GM12878 (cell line): Measurements from ENCODE around the gene ARHGEF33. TPM values are rescaled to one million over a fixed set of nuclear protein-coding genes. Genes with fewer than 3 reads are reported as not detected.

Source experiments
- ATAC-seq: fragments of 200-7000 bp; cut with Tn5 transposase; 3 replicates; pipeline ENCODE4 v1.9.1; 2020; ENCODE audit warnings: mild to moderate bottlenecking, moderate library complexity
- BruUV-seq: library from RNA; stranded (reverse); fragments of 400-500 nt; replicated peaks from 2 replicates; lab custom pipeline; 2021; lab: Mats Ljungman, UMichigan
- CTCF ChIA-PET: fragments of 300-600 bp; sonication (Branson Sonifier 250); formaldehyde crosslinking; extraction: SDS; loops from one replicate; lab custom pipeline; 2021; ENCODE audit warnings: inconsistent platforms; lab: Yijun Ruan, JAX
- POLR2A ChIA-PET: fragments of 350-600 bp; formaldehyde crosslinking; extraction: SDS; loops from one replicate; lab custom pipeline; 2021; ENCODE audit warnings: inconsistent platforms; lab: Charles Lee
- RAD21 ChIA-PET: fragments of 300-600 bp; sonication (Branson Sonifier 250); formaldehyde crosslinking; loops from one replicate; lab custom pipeline; 2023; ENCODE audit warnings: antibody characterized with exemption; ENCODE audit not compliant: unreplicated experiment; lab: Charles Lee
- SMC1A ChIA-PET: fragments of 300-600 bp; sonication (Branson Sonifier 250); formaldehyde crosslinking; loops from one replicate; lab custom pipeline; 2023; ENCODE audit not compliant: unreplicated experiment, uncharacterized antibody; lab: Charles Lee
- DNase-seq: peaks from one replicate; pipeline ENCODE4 v3.0.0-alpha.2; 2011; ENCODE audit warnings: low read depth, low spot score
- FAIRE-seq: peaks from 3 replicates; lab custom pipeline; 2011; peaks lifted over from hg19 to GRCh38; lab: Jason Lieb, UNC
- H2AFZ ChIP-seq: 2 replicates; pipeline ENCODE4 v1.6.0; 2011; ENCODE audit warnings: low read depth, low read length, control low read depth; ENCODE audit not compliant: control insufficient read depth
- H3K27ac ChIP-seq: 2 replicates; pipeline ENCODE4 v1.5.1; 2011; ENCODE audit warnings: control low read depth; ENCODE audit not compliant: control insufficient read depth, insufficient read depth
- H3K27me3 ChIP-seq, 2 experiments: replicated peaks in 1 of 2; 2 replicates each; pipeline versions ENCODE4 v1.6.0 to v1.6.1; 2011; ENCODE audit warnings: low read length in 1 of 2; ENCODE audit not compliant: control insufficient read depth in 2 of 2, insufficient read depth in 2 of 2
- H3K36me3 ChIP-seq, 2 experiments: 2 replicates each; pipeline ENCODE4 v1.5.1; 2011; ENCODE audit warnings: low read length in 1 of 2; ENCODE audit not compliant: control insufficient read depth in 2 of 2, insufficient read depth in 2 of 2
- H3K4me1 ChIP-seq: 2 replicates; pipeline ENCODE4 v1.6.1; 2011; ENCODE audit warnings: mild to moderate bottlenecking, low read length, moderate library complexity, mixed read lengths; ENCODE audit not compliant: control insufficient read depth, insufficient read depth
- H3K4me2 ChIP-seq: 2 replicates; pipeline ENCODE4 v1.6.0; 2011; ENCODE audit warnings: control low read depth; ENCODE audit not compliant: control insufficient read depth, insufficient read depth
- H3K4me3 ChIP-seq: fragments of 200-600 bp; sonication (generic); 2 replicates; pipeline ENCODE4 v1.5.1; 2016
- H3K79me2 ChIP-seq: 2 replicates; pipeline ENCODE4 v1.6.0; 2011; ENCODE audit warnings: low read length; ENCODE audit not compliant: control insufficient read depth, insufficient read depth
- H3K9ac ChIP-seq: 2 replicates; pipeline ENCODE4 v1.8.0; 2011; ENCODE audit warnings: low read length, control low read depth, mixed read lengths; ENCODE audit not compliant: control insufficient read depth, insufficient read depth
- H3K9me3 ChIP-seq: replicated peaks from 3 replicates; pipeline ENCODE4 v1.5.1; 2011; ENCODE audit warnings: mild to moderate bottlenecking, low read length; ENCODE audit not compliant: control insufficient read depth, insufficient read depth
- H4K20me1 ChIP-seq: 2 replicates; pipeline ENCODE4 v1.6.0; 2011; ENCODE audit not compliant: control insufficient read depth, insufficient read depth
- CREM ChIP-seq: IDR thresholded peaks from 2 replicates; pipeline ENCODE4 v1.6.1; 2014; ENCODE audit warnings: antibody characterized with exemption, low read depth
- DPF2 ChIP-seq: fragments of 450-650 bp; IDR thresholded peaks from 2 replicates; pipeline ENCODE4 v1.6.1; 2017; ENCODE audit warnings: mild to moderate bottlenecking
- EP300 ChIP-seq, 2 experiments: fragments of 150-350 bp in 1 of 2; IDR thresholded peaks; 2 replicates each; pipeline ENCODE4 v1.6.1; 2011 to 2012; ENCODE audit warnings: low read depth in 2 of 2, low read length in 2 of 2, borderline replicate concordance in 1 of 2, improper control_type of control experiment in 1 of 2, inconsistent platforms in 1 of 2; ENCODE audit not compliant: control insufficient read depth in 1 of 2
- FOS ChIP-seq: IDR thresholded peaks from 3 replicates; pipeline ENCODE4 v1.6.1; 2011; ENCODE audit warnings: borderline replicate concordance; ENCODE audit not compliant: insufficient read length; ENCODE audit errors: extremely low read depth
- PML ChIP-seq: IDR thresholded peaks from 2 replicates; pipeline ENCODE4 v1.6.1; 2012; ENCODE audit warnings: low read length, inconsistent platforms
- RB1 ChIP-seq: fragments of 450-650 bp; formaldehyde crosslinking; IDR thresholded peaks from 2 replicates; pipeline ENCODE4 v1.6.1; 2017; ENCODE audit warnings: mild to moderate bottlenecking, borderline replicate concordance
- TBL1XR1 ChIP-seq: IDR thresholded peaks from 2 replicates; pipeline ENCODE4 v1.6.1; 2012; ENCODE audit warnings: low read depth, low read length, improper control_type of control experiment
- TCF12 ChIP-seq: IDR thresholded peaks from 2 replicates; pipeline ENCODE4 v1.6.1; 2011; ENCODE audit warnings: low read depth, mild to moderate bottlenecking, low read length
- TCF3 ChIP-seq: IDR thresholded peaks from 2 replicates; pipeline ENCODE4 v1.6.1; 2012; ENCODE audit warnings: low read depth, mild to moderate bottlenecking, low read length, borderline replicate concordance; ENCODE audit not compliant: insufficient read depth
- YBX1 ChIP-seq: fragments of 450-650 bp; IDR thresholded peaks from 2 replicates; pipeline ENCODE4 v1.6.1; 2016; ENCODE audit warnings: antibody characterized with exemption
- ZNF217 ChIP-seq: fragments of 450-650 bp; IDR thresholded peaks from 2 replicates; pipeline ENCODE4 v1.6.1; 2017; ENCODE audit warnings: antibody characterized with exemption, mild to moderate bottlenecking
- ZNF622 ChIP-seq: fragments of 450-650 bp; IDR thresholded peaks from 2 replicates; pipeline ENCODE4 v1.6.1; 2017; ENCODE audit warnings: mild to moderate bottlenecking, inconsistent platforms
- WGBS: methylation state at CpG from one replicate; pipeline ENCODE4 v1.1.6; 2016; ENCODE audit warnings: low lambda C conversion rate; ENCODE audit not compliant: insufficient replicate concordance, insufficient coverage; ENCODE audit errors: missing lambda C conversion rate; 5-methylcytosine and 5-hydroxymethylcytosine counted together
- in situ Hi-C: fragments of 300-500 bp; cut with MboI; formaldehyde crosslinking; loops from 9 replicates; pipeline ENCODE4 v1.14.3; 2018; ENCODE audit warnings: mixed read lengths
- intact Hi-C: fragments of 100-400 bp; cut with micrococcal nuclease; formaldehyde crosslinking; loops from one replicate; pipeline ENCODE4 v1.14.2; 2022; ENCODE audit not compliant: unreplicated experiment
- polyA plus RNA-seq, 11 experiments: library from polyadenylated mRNA; depleted of rRNA in 4 of 11; unstranded in 6 of 11; stranded (reverse) in 5 of 11; fragments of >200 nt; fragmentation: Nextera tagmentation in 4 of 11; fragmentation: Illumina TruSeq in 1 of 11; extraction: Ambion mirVana in 4 of 11; extraction: Trizol in 1 of 11; gene quantifications; 1 replicate in 1 of 11; 2 replicates in 10 of 11; pipeline versions ENCODE4 v1.2.1 to v1.2.3, GENCODE V29; 2011 to 2016; ENCODE audit warnings: inconsistent platforms in 2 of 11, missing spikeins in 2 of 11, low read depth in 1 of 11
- total RNA-seq, 4 experiments: library from RNA; depleted of rRNA in 3 of 4; stranded (reverse); fragments of >200 nt in 3 of 4; fragmentation: Illumina TruSeq in 1 of 4; extraction: Trizol in 1 of 4; gene quantifications; 2 replicates each; pipeline versions ENCODE4 v1.2.1 to v1.2.3, GENCODE V29; 2013 to 2021
- TF ChIP-seq, protein P1 (sequence below): fragments of 450-650 bp; IDR thresholded peaks from 2 replicates; pipeline ENCODE4 v1.6.1; 2018; ENCODE audit warnings: mild to moderate bottlenecking, low read depth, moderate library complexity; ENCODE audit not compliant: partially characterized antibody
- TF ChIP-seq, protein P2 (sequence below): IDR thresholded peaks from 2 replicates; pipeline ENCODE4 v1.6.1; 2011; ENCODE audit warnings: low read depth, mild to moderate bottlenecking, low read length, moderate library complexity, borderline replicate concordance; ENCODE audit errors: extremely low read depth
- TF ChIP-seq, protein P3 (sequence below): IDR thresholded peaks from 2 replicates; pipeline ENCODE4 v1.6.1; 2012; ENCODE audit warnings: low read depth, low read length, improper control_type of control experiment

The ARHGEF33 gene
- total and polyA plus RNA-seq, 10 of the 15 experiments (the other 5 are each of a cell fraction or from before 2014, with no cell fraction given) = 0.01 to 0.08 (median 0.05) TPM; not detected in 4

DNA sequence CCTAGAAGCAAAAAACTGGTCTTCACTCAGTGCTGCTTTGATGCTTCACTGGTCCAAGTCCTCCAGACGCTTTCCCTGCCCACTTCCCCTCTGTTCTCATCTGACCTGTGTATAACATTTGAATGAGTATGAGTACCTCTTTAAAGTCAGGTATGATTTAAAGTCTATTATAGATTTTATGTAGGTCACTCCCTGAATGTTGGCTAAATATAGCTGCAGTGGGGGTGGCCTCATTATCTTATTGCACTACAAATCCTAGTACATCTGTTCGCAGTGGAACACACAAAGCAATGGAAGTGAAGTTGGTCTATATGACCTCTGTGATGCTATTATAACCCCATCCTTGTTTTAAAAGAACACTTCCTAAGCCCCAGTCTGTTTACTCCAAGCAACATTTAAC, 33.2 kb downstream of the ARHGEF33 start:
- intact Hi-C loops = no loop called here
- Histone ChIP-seq H3K4me3 (no peak overlapping the region), H3K27me3 (peaks cover 0 to 2% of the 10 kb centered on the region in 2 experiments; a peak in 2 of 4 replicates)
- no peak for DNase-seq
- CTCF ChIA-PET = interaction anchor here (1.6 kb wide), 1 partner anchor 305 kb away, joined by 5 read pairs; no protein-coding TSS in a partner anchor
- TF ChIP-seq TCF3 (no peak), EP300 (IDR thresholded peaks at IDR 0.05; ENCODE audit: borderline replicate concordance in 1 of 2, control insufficient read depth in 1 of 2, low read depth in 2 of 2, low read length in 2 of 2) (no peak)
- TF ChIP-seq, all 136 proteins: peak for 0
- H3K9me3 ChIP-seq = no peaks in the 10 kb centered on the region
- ChIA-PET RAD21 (no interaction called here), SMC1A (interaction anchor here (1.2 to 1.4 kb wide), 2 partner anchors 21 to 307 kb away, joined by 4 read pairs; no protein-coding TSS in a partner anchor), POLR2A (no interaction called here)
- no peak for FAIRE-seq
- no peaks in the 10 kb centered on the region for H4K20me1 ChIP-seq
- no peak overlapping the region for H3K27ac ChIP-seq
- H3K36me3 ChIP-seq = no peaks in the 10 kb centered on the region
- in situ Hi-C loops = no loop called here
- H3K9ac ChIP-seq = no peak overlapping the region
- no TSS peak for BruUV-seq
- H3K4me1 ChIP-seq = no peaks in the 10 kb centered on the region
- 50% methylated on average over 2 of the region's 2 CpGs for WGBS
- no peak overlapping the region for H3K4me2 ChIP-seq
- H2AFZ ChIP-seq = no peak overlapping the region
- H3K79me2 ChIP-seq = no peaks in the 10 kb centered on the region
- ATAC-seq = no peak

DNA sequence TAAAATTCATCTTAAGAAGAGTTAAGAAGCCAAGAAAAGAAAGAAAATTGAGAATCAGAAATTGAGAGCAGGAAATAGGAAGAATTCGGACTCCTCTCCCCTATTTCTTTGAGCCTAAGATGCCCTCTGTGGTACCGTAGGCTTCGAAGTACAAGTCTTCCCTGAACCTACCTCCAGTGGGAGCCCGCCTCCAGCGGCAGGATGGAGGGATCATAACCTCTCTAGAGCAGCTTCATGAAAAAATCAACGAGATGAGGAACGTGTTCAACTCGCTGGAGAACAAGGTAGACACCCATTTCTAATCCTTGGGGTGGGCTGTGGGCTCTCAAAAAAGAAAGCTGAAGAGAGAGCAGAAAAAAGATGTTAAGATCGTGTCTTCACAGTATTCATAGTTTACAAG, 36.3 kb downstream of the ARHGEF33 start:
- ATAC-seq (no peak), DNase-seq (no peak), FAIRE-seq (no peak)
- H2AFZ ChIP-seq = no peak overlapping the region
- H3K36me3 ChIP-seq = no peaks in the 10 kb centered on the region
- WGBS = 63% methylated on average over 9 of the region's 9 CpGs
- no peak overlapping the region for H3K4me2 ChIP-seq
- H3K79me2 ChIP-seq = no peaks in the 10 kb centered on the region
- in situ Hi-C loops = no loop called here
- H3K4me3 ChIP-seq = no peak overlapping the region
- no peaks in the 10 kb centered on the region for H3K4me1 ChIP-seq
- no peak overlapping the region for H3K27ac ChIP-seq
- H4K20me1 ChIP-seq = no peaks in the 10 kb centered on the region
- H3K9me3 ChIP-seq = no peaks in the 10 kb centered on the region
- peaks cover 0 to 2% of the 10 kb centered on the region in 2 experiments; a peak in 2 of 4 replicates for H3K27me3 ChIP-seq
- ChIA-PET POLR2A (no interaction called here), SMC1A (interaction anchor here (0.6 to 1.0 kb wide), 2 partner anchors 10 to 64 kb away, joined by 3 read pairs; no protein-coding TSS in a partner anchor), CTCF (no interaction called here), RAD21 (no interaction called here)
- intact Hi-C loops = no loop called here
- BruUV-seq = no TSS peak
- no peak overlapping the region for H3K9ac ChIP-seq
- TF ChIP-seq RB1 = no peak
- TF ChIP-seq ZNF622 = no peak
- TF ChIP-seq CREM = no peak
- TF ChIP-seq YBX1 = no peak
- TF ChIP-seq, protein P1, sequence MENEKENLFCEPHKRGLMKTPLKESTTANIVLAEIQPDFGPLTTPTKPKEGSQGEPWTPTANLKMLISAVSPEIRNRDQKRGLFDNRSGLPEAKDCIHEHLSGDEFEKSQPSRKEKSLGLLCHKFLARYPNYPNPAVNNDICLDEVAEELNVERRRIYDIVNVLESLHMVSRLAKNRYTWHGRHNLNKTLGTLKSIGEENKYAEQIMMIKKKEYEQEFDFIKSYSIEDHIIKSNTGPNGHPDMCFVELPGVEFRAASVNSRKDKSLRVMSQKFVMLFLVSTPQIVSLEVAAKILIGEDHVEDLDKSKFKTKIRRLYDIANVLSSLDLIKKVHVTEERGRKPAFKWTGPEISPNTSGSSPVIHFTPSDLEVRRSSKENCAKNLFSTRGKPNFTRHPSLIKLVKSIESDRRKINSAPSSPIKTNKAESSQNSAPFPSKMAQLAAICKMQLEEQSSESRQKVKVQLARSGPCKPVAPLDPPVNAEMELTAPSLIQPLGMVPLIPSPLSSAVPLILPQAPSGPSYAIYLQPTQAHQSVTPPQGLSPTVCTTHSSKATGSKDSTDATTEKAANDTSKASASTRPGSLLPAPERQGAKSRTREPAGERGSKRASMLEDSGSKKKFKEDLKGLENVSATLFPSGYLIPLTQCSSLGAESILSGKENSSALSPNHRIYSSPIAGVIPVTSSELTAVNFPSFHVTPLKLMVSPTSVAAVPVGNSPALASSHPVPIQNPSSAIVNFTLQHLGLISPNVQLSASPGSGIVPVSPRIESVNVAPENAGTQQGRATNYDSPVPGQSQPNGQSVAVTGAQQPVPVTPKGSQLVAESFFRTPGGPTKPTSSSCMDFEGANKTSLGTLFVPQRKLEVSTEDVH = no peak
- TF ChIP-seq DPF2 = no peak
- TF ChIP-seq PML = no peak
- TF ChIP-seq, protein P2, sequence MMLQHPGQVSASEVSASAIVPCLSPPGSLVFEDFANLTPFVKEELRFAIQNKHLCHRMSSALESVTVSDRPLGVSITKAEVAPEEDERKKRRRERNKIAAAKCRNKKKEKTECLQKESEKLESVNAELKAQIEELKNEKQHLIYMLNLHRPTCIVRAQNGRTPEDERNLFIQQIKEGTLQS = no peak
- no peak for TF ChIP-seq FOS
- no peak for TF ChIP-seq TBL1XR1
- TF ChIP-seq, protein P3, sequence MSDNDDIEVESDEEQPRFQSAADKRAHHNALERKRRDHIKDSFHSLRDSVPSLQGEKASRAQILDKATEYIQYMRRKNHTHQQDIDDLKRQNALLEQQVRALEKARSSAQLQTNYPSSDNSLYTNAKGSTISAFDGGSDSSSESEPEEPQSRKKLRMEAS = no peak
- no peak for TF ChIP-seq TCF12
- TF ChIP-seq ZNF217 = no peak
